ENCODE results near the gene MBD3L5.
"Not testable (repeated sequence)": the region's sequence is repeated elsewhere in the genome, so short reads cannot be mapped to it uniquely, and the experiment has no call there.

MBD3L5 gene

DNA sequence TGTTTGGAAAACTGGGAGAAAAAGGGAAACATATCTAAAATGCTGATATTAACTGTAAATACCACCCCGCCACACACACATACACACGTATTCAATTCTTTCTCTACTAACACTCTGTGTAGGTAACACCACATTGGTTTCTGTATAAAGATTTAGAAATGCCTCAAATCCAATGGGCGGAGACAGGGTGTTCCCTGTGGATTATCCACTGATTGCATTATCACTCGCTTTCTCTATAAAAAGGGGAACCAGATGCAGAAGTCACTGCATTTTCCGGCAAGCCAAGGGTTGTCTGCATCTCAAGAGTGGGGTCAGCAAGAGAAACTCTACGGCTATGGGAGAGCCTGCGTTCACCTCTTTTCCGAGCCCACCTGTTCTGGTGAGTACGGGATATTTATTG is at the start of gene MBD3L5:
Gene MBD3L5 (plus strand): TSS at position 301 of the 400 bp plus-strand sequence. CDS start 34 bp downstream, at position 335.
- H3K36me3 ChIP-seq (ENCODE audit: insufficient read depth, low read length); H3K9ac ChIP-seq (ENCODE audit: low read depth, low read length, poor library complexity, severe bottlenecking); H3K9me2 ChIP-seq (replicated peaks; ENCODE audit: low read depth, low read length); H4K20me1 ChIP-seq (ENCODE audit: insufficient read depth, low read length, poor library complexity, severe bottlenecking); H3K27me3 ChIP-seq (ENCODE audit: insufficient read depth, low read length, poor library complexity, severe bottlenecking); H3K9me3 ChIP-seq (ENCODE audit: insufficient read depth, low read depth, low read length); H2AFZ ChIP-seq (ENCODE audit: low read length); H3K4me3 ChIP-seq (ENCODE audit: low read length, poor library complexity, severe bottlenecking); H3K79me2 ChIP-seq (ENCODE audit: insufficient read depth, low read length); H3K4me2 ChIP-seq (ENCODE audit: low read depth, low read length, poor library complexity, severe bottlenecking); H3F3A ChIP-seq (ENCODE audit: low read depth); H3K4me1 ChIP-seq (ENCODE audit: insufficient read depth, low read length, poor library complexity, severe bottlenecking): not testable (repeated sequence)

DNA sequence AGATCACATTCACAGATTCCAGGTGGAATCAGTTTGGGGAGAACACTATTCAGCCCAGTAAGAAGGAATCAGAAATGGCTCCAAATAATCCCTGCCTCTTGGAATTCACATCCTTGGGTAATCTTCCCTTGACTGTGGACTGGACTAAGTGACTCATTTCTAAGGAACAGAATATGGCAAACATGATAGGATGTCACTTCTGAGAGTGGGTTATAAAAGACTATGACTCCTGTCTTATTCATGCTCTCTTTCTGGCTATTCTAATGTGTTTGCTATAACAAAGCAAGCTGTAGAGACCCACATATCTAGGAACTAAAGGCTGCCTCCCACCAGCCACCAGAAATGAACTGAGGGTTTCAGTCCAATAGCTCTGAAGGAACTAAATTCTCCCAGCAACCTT is 46.9 kb upstream of the MBD3L5 start:
- no peak overlapping the region for H3K4me2 ChIP-seq (ENCODE audit: low read depth, low read length, poor library complexity, severe bottlenecking)
- no peak overlapping the region for H3K9ac ChIP-seq (ENCODE audit: low read depth, low read length, poor library complexity, severe bottlenecking)
- no peaks in the 10 kb centered on the region for H3K79me2 ChIP-seq (ENCODE audit: insufficient read depth, low read length)
- no peaks in the 10 kb centered on the region for H3K36me3 ChIP-seq (ENCODE audit: insufficient read depth, low read length)
- H2AFZ ChIP-seq (ENCODE audit: low read length) = no peak overlapping the region
- TF ChIP-seq EZH2phosphoT487 (IDR thresholded peaks at IDR 0.05; ENCODE audit: borderline replicate concordance) = no peak
- TF ChIP-seq, protein P1, sequence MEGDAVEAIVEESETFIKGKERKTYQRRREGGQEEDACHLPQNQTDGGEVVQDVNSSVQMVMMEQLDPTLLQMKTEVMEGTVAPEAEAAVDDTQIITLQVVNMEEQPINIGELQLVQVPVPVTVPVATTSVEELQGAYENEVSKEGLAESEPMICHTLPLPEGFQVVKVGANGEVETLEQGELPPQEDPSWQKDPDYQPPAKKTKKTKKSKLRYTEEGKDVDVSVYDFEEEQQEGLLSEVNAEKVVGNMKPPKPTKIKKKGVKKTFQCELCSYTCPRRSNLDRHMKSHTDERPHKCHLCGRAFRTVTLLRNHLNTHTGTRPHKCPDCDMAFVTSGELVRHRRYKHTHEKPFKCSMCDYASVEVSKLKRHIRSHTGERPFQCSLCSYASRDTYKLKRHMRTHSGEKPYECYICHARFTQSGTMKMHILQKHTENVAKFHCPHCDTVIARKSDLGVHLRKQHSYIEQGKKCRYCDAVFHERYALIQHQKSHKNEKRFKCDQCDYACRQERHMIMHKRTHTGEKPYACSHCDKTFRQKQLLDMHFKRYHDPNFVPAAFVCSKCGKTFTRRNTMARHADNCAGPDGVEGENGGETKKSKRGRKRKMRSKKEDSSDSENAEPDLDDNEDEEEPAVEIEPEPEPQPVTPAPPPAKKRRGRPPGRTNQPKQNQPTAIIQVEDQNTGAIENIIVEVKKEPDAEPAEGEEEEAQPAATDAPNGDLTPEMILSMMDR (conservative IDR thresholded peaks at IDR 0.05; ENCODE audit: low read length) = no peak
- H3K9me2 ChIP-seq (replicated peaks; ENCODE audit: low read depth, low read length) = no peaks in the 10 kb centered on the region
- no peak overlapping the region for H3K4me3 ChIP-seq (ENCODE audit: low read length, poor library complexity, severe bottlenecking)
- H4K20me1 ChIP-seq (ENCODE audit: insufficient read depth, low read length, poor library complexity, severe bottlenecking) = no peaks in the 10 kb centered on the region
- H3K9me3 ChIP-seq (ENCODE audit: insufficient read depth, low read depth, low read length) = peaks cover 22% of the 10 kb centered on the region; the same call in 1 of the 2 replicates
- H3K4me1 ChIP-seq (ENCODE audit: insufficient read depth, low read length, poor library complexity, severe bottlenecking) = no peaks in the 10 kb centered on the region
- H3K27me3 ChIP-seq (ENCODE audit: insufficient read depth, low read length, poor library complexity, severe bottlenecking) = no peaks in the 10 kb centered on the region
- H3F3A ChIP-seq (ENCODE audit: low read depth) = no peaks in the 10 kb centered on the region

DNA sequence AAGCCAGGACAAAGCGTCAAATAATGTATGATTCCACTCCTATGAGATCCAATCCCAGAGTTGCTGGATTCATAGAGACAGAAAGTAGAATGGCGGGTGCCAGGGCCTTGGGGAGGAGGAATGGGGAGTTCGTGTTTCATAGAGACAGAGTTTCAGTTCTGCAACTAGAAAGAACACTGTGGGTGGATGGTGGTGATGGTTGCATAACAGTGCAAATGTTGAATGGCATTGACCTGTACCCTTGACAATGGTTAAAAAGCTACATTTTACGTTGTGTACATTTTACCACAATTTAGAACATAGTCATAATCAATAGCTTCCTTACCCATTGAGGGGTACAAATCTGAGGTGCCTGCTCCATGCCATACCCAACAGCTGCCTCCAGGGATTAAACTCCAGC is 42.5 kb upstream of the MBD3L5 start:
- H3K27me3 ChIP-seq (ENCODE audit: insufficient read depth, low read length, poor library complexity, severe bottlenecking) = no peaks in the 10 kb centered on the region
- H2AFZ ChIP-seq (ENCODE audit: low read length) = no peak overlapping the region
- H3K9ac ChIP-seq (ENCODE audit: low read depth, low read length, poor library complexity, severe bottlenecking) = no peak overlapping the region
- no peaks in the 10 kb centered on the region for H3K36me3 ChIP-seq (ENCODE audit: insufficient read depth, low read length)
- H3K79me2 ChIP-seq (ENCODE audit: insufficient read depth, low read length) = no peaks in the 10 kb centered on the region
- no peak overlapping the region for H3K4me3 ChIP-seq (ENCODE audit: low read length, poor library complexity, severe bottlenecking)
- no peaks in the 10 kb centered on the region for H3K4me1 ChIP-seq (ENCODE audit: insufficient read depth, low read length, poor library complexity, severe bottlenecking)
- peaks cover 20% of the 10 kb centered on the region; the same call in 1 of the 2 replicates for H3K9me3 ChIP-seq (ENCODE audit: insufficient read depth, low read depth, low read length)
- H3K4me2 ChIP-seq (ENCODE audit: low read depth, low read length, poor library complexity, severe bottlenecking) = no peak overlapping the region
- no peaks in the 10 kb centered on the region for H3F3A ChIP-seq (ENCODE audit: low read depth)
- H4K20me1 ChIP-seq (ENCODE audit: insufficient read depth, low read length, poor library complexity, severe bottlenecking) = no peaks in the 10 kb centered on the region
- no peak for TF ChIP-seq EZH2phosphoT487 (IDR thresholded peaks at IDR 0.05; ENCODE audit: borderline replicate concordance)
- TF ChIP-seq, protein P1 (conservative IDR thresholded peaks at IDR 0.05; ENCODE audit: low read length) = no peak
- H3K9me2 ChIP-seq (replicated peaks; ENCODE audit: low read depth, low read length) = no peaks in the 10 kb centered on the region

DNA sequence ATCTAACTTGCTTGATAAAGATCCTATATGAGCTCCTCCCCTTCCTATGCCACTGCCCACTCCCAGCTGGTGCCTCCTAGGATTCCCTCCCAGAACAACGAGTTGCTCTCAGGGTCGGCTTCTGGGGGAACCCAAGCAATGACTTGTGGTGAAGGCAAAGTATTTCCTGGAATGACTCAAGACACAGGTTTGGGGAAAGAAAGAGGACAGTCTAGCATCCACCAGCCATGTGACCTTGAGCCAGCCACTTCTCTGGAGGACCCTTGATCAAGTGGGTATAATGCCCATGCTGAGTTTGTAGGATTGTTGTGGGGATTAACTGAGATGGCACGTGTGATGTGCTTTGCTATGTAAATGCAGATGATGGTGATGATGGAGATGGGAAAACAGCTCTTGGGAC is 42.1 kb upstream of the MBD3L5 start:
- Histone ChIP-seq H3K4me1 (ENCODE audit: insufficient read depth, low read length, poor library complexity, severe bottlenecking) (no peaks in the 10 kb centered on the region), H3K9me3 (ENCODE audit: insufficient read depth, low read depth, low read length) (peaks cover 20% of the 10 kb centered on the region; the same call in 1 of the 2 replicates), H3K4me2 (ENCODE audit: low read depth, low read length, poor library complexity, severe bottlenecking) (no peak overlapping the region), H4K20me1 (ENCODE audit: insufficient read depth, low read length, poor library complexity, severe bottlenecking) (no peaks in the 10 kb centered on the region), H3K4me3 (ENCODE audit: low read length, poor library complexity, severe bottlenecking) (no peak overlapping the region), H2AFZ (ENCODE audit: low read length) (no peak overlapping the region), H3K9me2 (replicated peaks; ENCODE audit: low read depth, low read length) (no peaks in the 10 kb centered on the region), H3K36me3 (ENCODE audit: insufficient read depth, low read length) (no peaks in the 10 kb centered on the region), H3K27me3 (ENCODE audit: insufficient read depth, low read length, poor library complexity, severe bottlenecking) (no peaks in the 10 kb centered on the region), H3K79me2 (ENCODE audit: insufficient read depth, low read length) (no peaks in the 10 kb centered on the region), H3K9ac (ENCODE audit: low read depth, low read length, poor library complexity, severe bottlenecking) (no peak overlapping the region), H3F3A (ENCODE audit: low read depth) (no peaks in the 10 kb centered on the region)
- no peak for TF ChIP-seq EZH2phosphoT487 (IDR thresholded peaks at IDR 0.05; ENCODE audit: borderline replicate concordance)
- TF ChIP-seq, protein P1 (conservative IDR thresholded peaks at IDR 0.05; ENCODE audit: low read length) = no peak
